ENCODE data around the gene C1orf198.

C1orf198 gene

DNA sequence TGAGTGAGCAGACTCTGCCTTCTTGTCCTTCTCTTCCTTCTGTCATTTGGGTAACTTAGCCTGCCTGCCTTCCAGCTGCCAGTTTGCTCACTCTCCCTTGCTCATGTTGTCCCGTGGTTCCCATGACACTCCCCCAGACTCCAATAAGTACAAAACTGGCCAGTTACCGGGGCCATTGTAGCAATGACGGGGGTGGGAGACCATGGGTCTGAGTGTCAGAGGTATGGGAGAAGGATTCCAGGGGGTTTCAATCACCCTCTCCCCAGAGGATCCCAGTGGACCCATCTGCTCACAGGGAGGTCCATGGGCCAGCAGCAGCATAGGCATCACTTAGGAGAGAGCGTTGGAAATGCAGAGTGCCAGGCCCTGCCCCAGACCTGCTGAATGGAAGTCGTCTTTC lies 69.8 kb downstream of the C1orf198 start:
- no peak overlapping the region for H3K4me3 Mint-ChIP-seq
- H3K27me3 Mint-ChIP-seq, result peaks cover 47 to 79% of the 10 kb centered on the region in 2 donors
- no peak for DNase-seq
- H3K36me3 Mint-ChIP-seq (ENCODE audit: insufficient read depth), result no peaks in the 10 kb centered on the region
- no peak for ATAC-seq (replicated peaks)
- H3K9me3 Mint-ChIP-seq, result no peaks in the 10 kb centered on the region
- H3K4me1 Mint-ChIP-seq (ENCODE audit: low read depth in 2 of 2), result no peaks in the 10 kb centered on the region
- no peak overlapping the region for H3K27ac Mint-ChIP-seq

DNA sequence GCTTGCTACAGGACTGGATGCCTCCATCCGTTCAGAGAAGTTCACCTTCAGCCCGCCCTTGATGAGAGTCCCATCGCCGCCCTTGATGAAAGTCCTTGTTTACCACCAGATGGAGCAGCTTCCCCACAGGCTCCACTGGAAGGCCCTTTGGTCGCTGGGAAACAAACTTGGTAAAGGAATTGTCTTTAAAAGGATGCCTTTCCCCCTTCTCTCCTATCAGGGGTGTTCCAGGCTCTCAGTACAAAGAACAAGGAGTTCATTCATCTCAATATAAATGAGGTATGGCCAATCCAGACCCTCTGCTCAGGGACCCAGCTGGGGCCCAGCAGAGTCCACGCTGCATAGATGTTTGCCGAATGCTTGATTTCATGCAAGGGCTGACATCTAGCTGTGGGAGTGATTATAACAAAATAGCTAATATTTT lies 70.4 kb downstream of the C1orf198 start:
- DNase-seq (no peak), ATAC-seq (replicated peaks) (no peak)
- Mint-ChIP-seq H3K27me3 (peaks cover 51 to 84% of the 10 kb centered on the region in 2 donors), H3K4me1 (ENCODE audit: low read depth in 2 of 2) (peaks cover 0 to 3% of the 10 kb centered on the region in 2 donors), H3K4me3 (no peak overlapping the region), H3K36me3 (ENCODE audit: insufficient read depth) (no peaks in the 10 kb centered on the region), H3K27ac (no peak overlapping the region), H3K9me3 (no peaks in the 10 kb centered on the region)

- DNase-seq, result no peak
- ATAC-seq (replicated peaks), result no peak
- peaks cover 0 to 3% of the 10 kb centered on the region in 2 donors for H3K4me1 Mint-ChIP-seq (ENCODE audit: low read depth in 2 of 2)
- H3K36me3 Mint-ChIP-seq (ENCODE audit: insufficient read depth), result no peaks in the 10 kb centered on the region
- H3K27ac Mint-ChIP-seq, result no peak overlapping the region
- H3K27me3 Mint-ChIP-seq, result peaks cover 51 to 85% of the 10 kb centered on the region in 2 donors
- no peaks in the 10 kb centered on the region for H3K9me3 Mint-ChIP-seq
- no peak overlapping the region for H3K4me3 Mint-ChIP-seq
These were observed 70.9 kb downstream of the C1orf198 start for GRCh38 chr1:230797376-230797920.

GRCh38 chr1:230796626-230797025 lies 71.7 kb downstream of the C1orf198 start:
- H3K4me3 Mint-ChIP-seq, result no peak overlapping the region
- no peak overlapping the region for H3K27ac Mint-ChIP-seq
- peaks cover 0 to 3% of the 10 kb centered on the region in 2 donors for H3K4me1 Mint-ChIP-seq (ENCODE audit: low read depth in 2 of 2)
- H3K27me3 Mint-ChIP-seq, result peaks cover 44 to 85% of the 10 kb centered on the region in 2 donors
- DNase-seq (no peak), ATAC-seq (replicated peaks) (no peak)
- no peaks in the 10 kb centered on the region for H3K9me3 Mint-ChIP-seq
- no peaks in the 10 kb centered on the region for H3K36me3 Mint-ChIP-seq (ENCODE audit: insufficient read depth)

GRCh38 chr1:230794871-230795605 lies 73.3 kb downstream of the C1orf198 start:
- DNase-seq (no peak), ATAC-seq (replicated peaks) (no peak)
- Mint-ChIP-seq H3K27me3 (peaks cover 40 to 76% of the 10 kb centered on the region in 2 donors), H3K27ac (no peak overlapping the region), H3K36me3 (ENCODE audit: insufficient read depth) (no peaks in the 10 kb centered on the region), H3K4me1 (ENCODE audit: low read depth in 2 of 2) (peaks cover 0 to 3% of the 10 kb centered on the region in 2 donors), H3K9me3 (no peaks in the 10 kb centered on the region), H3K4me3 (no peak overlapping the region)

GRCh38 chr1:230794431-230794830 lies 73.9 kb downstream of the C1orf198 start:
- H3K36me3 Mint-ChIP-seq (ENCODE audit: insufficient read depth), result no peaks in the 10 kb centered on the region
- no peaks in the 10 kb centered on the region for H3K9me3 Mint-ChIP-seq
- ATAC-seq (replicated peaks) (no peak), DNase-seq (no peak)
- H3K27ac Mint-ChIP-seq, result no peak overlapping the region
- H3K27me3 Mint-ChIP-seq, result peaks cover 40 to 72% of the 10 kb centered on the region in 2 donors
- peaks cover 0 to 3% of the 10 kb centered on the region in 2 donors for H3K4me1 Mint-ChIP-seq (ENCODE audit: low read depth in 2 of 2)
- no peak overlapping the region for H3K4me3 Mint-ChIP-seq

DNA sequence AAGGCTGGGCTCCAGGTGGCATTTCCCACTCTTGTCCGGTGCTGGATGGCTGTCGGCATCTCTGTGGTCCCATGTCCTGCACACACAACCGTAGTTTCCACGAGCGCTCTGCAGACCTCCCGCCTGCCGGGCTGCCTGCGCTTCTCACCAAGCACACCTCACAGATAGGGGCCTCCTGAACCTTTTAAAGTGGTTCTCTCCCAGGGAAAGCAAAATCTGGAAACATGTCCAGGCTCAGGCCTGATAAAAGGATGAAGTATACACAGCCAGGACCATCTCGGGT lies 74.9 kb downstream of the C1orf198 start:
- Mint-ChIP-seq H3K27ac (no peak overlapping the region), H3K4me1 (ENCODE audit: low read depth in 2 of 2) (peaks cover 0 to 3% of the 10 kb centered on the region in 2 donors), H3K36me3 (ENCODE audit: insufficient read depth) (no peaks in the 10 kb centered on the region), H3K27me3 (peaks cover 35 to 70% of the 10 kb centered on the region in 2 donors), H3K9me3 (no peaks in the 10 kb centered on the region), H3K4me3 (no peak overlapping the region)
- ATAC-seq (replicated peaks) (no peak), DNase-seq (no peak)

DNA sequence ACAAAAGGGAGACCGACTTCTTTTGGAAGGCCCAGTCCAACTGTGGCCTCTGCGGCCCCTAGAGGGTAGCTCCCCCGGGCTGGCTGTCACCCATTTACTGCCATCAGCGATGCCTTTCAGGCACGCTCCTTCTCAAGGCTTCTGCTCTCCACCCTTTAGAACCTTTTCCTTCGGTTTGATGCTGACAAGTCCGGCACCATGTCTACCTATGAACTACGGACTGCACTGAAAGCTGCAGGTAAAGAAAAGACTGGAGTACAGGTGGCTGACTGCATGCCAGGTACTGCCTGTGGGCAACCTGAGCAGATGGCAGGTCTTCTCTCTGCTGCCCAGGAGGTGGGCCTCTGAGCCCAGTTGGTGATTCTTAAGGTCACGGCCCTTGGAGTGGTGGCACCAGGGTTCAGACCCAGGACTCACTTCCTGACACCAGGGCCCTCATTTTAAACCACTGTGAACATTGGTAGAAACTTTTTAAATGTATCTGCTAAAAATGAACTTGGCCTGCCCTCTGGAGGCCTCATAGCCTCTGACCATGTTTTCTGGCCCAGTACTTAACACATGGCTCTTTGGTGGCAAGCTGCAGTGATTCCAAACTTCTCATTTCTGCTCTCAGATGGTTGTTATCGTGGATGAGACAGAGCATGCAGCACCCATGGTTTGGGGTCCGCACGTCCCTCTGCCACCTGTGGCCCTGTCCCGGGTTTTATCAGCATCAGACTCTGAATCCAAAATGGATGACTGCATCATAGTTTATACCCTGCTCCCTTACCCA lies 75.4 kb downstream of the C1orf198 start:
- ATAC-seq (replicated peaks) (no peak), DNase-seq (no peak)
- H3K27me3 Mint-ChIP-seq, result peaks cover 36 to 69% of the 10 kb centered on the region in 2 donors
- H3K27ac Mint-ChIP-seq, result no peak overlapping the region
- no peaks in the 10 kb centered on the region for H3K36me3 Mint-ChIP-seq (ENCODE audit: insufficient read depth)
- no peak overlapping the region for H3K4me3 Mint-ChIP-seq
- H3K4me1 Mint-ChIP-seq (ENCODE audit: low read depth in 2 of 2), result peaks cover 0 to 3% of the 10 kb centered on the region in 2 donors
- H3K9me3 Mint-ChIP-seq, result no peaks in the 10 kb centered on the region

- H3K4me1 Mint-ChIP-seq (ENCODE audit: low read depth in 2 of 2), result peaks cover 0 to 3% of the 10 kb centered on the region in 2 donors
- DNase-seq (no peak), ATAC-seq (replicated peaks) (no peak)
- H3K27ac Mint-ChIP-seq, result no peak overlapping the region
- H3K4me3 Mint-ChIP-seq, result no peak overlapping the region
- H3K9me3 Mint-ChIP-seq, result no peaks in the 10 kb centered on the region
- no peaks in the 10 kb centered on the region for H3K36me3 Mint-ChIP-seq (ENCODE audit: insufficient read depth)
- peaks cover 30 to 61% of the 10 kb centered on the region in 2 donors for H3K27me3 Mint-ChIP-seq
These were observed 76.2 kb downstream of the C1orf198 start for GRCh38 chr1:230791986-230792564.

DNA sequence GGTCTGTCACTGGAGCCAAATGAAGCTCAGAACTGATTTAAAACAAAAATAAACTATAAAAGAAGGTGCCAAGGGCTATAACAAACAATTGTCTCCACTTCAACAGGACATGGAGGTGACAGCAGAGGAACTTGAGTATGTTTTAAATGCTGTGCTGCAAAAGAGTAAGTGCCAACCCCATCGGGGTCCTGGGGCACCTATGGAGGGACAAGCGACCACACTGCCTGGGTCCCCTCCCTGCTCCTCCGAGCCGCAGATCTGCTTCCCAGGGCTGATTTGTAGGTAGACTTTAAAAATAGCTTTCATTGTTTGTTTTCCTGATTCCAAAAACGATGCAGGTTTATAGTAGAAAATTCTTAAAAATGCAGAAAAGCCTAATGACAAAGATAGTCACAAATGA lies 78.3 kb downstream of the C1orf198 start:
- no peaks in the 10 kb centered on the region for H3K36me3 Mint-ChIP-seq (ENCODE audit: insufficient read depth)
- H3K27me3 Mint-ChIP-seq, result peaks cover 21 to 49% of the 10 kb centered on the region in 2 donors
- no peaks in the 10 kb centered on the region for H3K9me3 Mint-ChIP-seq
- ATAC-seq (replicated peaks) (no peak), DNase-seq (no peak)
- H3K4me1 Mint-ChIP-seq (ENCODE audit: low read depth in 2 of 2), result peaks cover 0 to 3% of the 10 kb centered on the region in 2 donors
- H3K27ac Mint-ChIP-seq, result no peak overlapping the region
- no peak overlapping the region for H3K4me3 Mint-ChIP-seq

GRCh38 chr1:230788561-230789275 lies 79.6 kb downstream of the C1orf198 start:
- Mint-ChIP-seq H3K36me3 (ENCODE audit: insufficient read depth) (no peaks in the 10 kb centered on the region), H3K27me3 (peaks cover 16 to 36% of the 10 kb centered on the region in 2 donors), H3K4me3 (no peak overlapping the region), H3K27ac (no peak overlapping the region), H3K4me1 (ENCODE audit: low read depth in 2 of 2) (peaks cover 0 to 3% of the 10 kb centered on the region in 2 donors), H3K9me3 (no peaks in the 10 kb centered on the region)
- DNase-seq (no peak), ATAC-seq (replicated peaks) (no peak)

DNA sequence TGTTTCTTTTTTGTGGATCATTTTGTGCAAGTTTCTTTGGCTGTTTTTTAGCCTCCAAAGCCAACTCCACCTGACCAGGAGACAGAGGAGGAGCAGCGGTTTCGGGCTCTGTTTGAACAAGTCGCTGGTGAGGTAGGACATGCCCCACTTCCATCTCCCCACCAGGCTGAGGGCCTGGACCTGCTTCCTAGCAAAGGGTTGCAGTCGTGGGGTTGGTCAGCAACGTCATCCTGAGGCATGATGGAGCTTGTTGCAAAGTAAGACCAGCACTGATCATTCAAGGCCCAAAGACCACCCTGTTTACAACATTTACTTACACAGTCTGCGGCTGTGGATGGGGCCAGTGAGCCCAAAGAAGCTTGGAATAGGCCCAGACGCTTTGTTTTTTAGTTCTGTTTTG lies 80.8 kb downstream of the C1orf198 start:
- ATAC-seq (replicated peaks), result no peak
- DNase-seq, result no peak
- Mint-ChIP-seq H3K27me3 (peaks cover 9 to 24% of the 10 kb centered on the region in 2 donors), H3K4me1 (ENCODE audit: low read depth in 2 of 2) (no peaks in the 10 kb centered on the region), H3K27ac (no peak overlapping the region), H3K4me3 (no peak overlapping the region), H3K9me3 (no peaks in the 10 kb centered on the region), H3K36me3 (ENCODE audit: insufficient read depth) (no peaks in the 10 kb centered on the region)

All from effector memory CD8-positive, alpha-beta T cell (primary cell).